Mesothelial cell of epicardium (in vitro differentiated cells): ENCODE results near the gene HLA-DRA. TPM values are rescaled to one million over a fixed set of nuclear protein-coding genes. Genes with fewer than 3 reads are reported as not detected.

Source experiments
- DNase-seq, 2 experiments: peaks; one replicate each; pipeline ENCODE4 v3.0.0; 2021; ENCODE audit warnings: low spot score in 2 of 2; ENCODE audit not compliant: unreplicated experiment in 2 of 2
- H3K27ac Mint-ChIP-seq: 2 replicates; pipeline ENCODE4 v1.8.0; 2021; ENCODE audit warnings: mixed read lengths
- H3K27me3 Mint-ChIP-seq: 2 replicates; pipeline ENCODE4 v1.8.0; 2021; ENCODE audit warnings: low read depth, mixed read lengths
- H3K36me3 Mint-ChIP-seq: 2 replicates; pipeline ENCODE4 v1.8.0; 2021; ENCODE audit warnings: mixed read lengths
- H3K4me1 Mint-ChIP-seq: 2 replicates; pipeline ENCODE4 v1.8.0; 2021; ENCODE audit warnings: mixed read lengths
- H3K4me3 Mint-ChIP-seq: 2 replicates; pipeline ENCODE4 v1.8.0; 2021; ENCODE audit warnings: mild to moderate bottlenecking, moderate library complexity, mixed read lengths
- H3K9me3 Mint-ChIP-seq: 2 replicates; pipeline ENCODE4 v1.8.0; 2021; ENCODE audit warnings: mixed read lengths
- CTCF ChIP-seq: fragments of 200-600 bp; sonication (generic); IDR thresholded peaks from one replicate; pipeline ENCODE4 v1.5.0; 2021; ENCODE audit warnings: antibody characterized with exemption; ENCODE audit not compliant: unreplicated experiment
- total RNA-seq: library from RNA; stranded (reverse); gene quantifications from 3 replicates; pipeline ENCODE4 v1.2.1, GENCODE V29; 2021

HLA-DRA gene
- total RNA-seq, 1 donor from 2014 or later: not detected

DNA sequence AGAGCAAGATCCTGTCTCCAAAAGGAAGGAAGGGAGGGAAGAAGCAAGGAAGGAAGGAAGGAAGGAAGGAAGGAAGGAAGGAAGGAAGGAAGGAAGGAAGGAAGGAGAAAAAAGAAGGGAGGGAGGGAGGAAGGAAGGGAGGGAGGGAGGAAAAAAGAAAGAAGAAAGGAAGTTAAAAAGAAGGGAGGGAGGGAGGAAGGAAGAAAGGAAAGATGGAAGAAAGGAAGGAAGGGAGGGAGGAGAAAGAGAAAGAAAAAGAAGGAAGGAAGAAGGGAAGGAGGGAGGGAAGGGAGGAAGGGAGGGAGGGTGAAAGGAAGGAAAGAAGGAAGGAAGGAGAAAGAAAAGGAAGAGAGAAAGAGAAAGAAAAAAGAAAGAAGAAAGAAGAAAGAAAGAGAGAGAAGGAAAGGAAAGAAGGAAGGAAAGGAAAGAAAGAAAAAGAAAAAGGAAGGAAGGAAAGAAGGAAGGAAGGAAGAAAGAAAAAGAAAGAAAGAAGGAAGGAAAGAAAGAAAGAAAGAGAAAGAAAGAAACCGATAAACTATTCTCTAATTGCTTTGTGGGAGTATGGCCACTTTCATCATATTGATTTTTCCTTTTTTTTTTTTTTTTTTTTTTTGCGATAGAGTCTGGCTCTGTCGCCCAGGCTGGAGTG, 9.5 kb downstream of the HLA-DRA start:
- Mint-ChIP-seq H3K4me3 (no peak overlapping the region), H3K4me1 (no peaks in the 10 kb centered on the region), H3K27me3 (peaks cover 22% of the 10 kb centered on the region), H3K36me3 (peaks cover 4% of the 10 kb centered on the region), H3K27ac (no peak overlapping the region), H3K9me3 (peaks cover 17% of the 10 kb centered on the region)
- DNase-seq: no peak
- TF ChIP-seq CTCF: no peak

GRCh38 chr6:32457054-32457453, 17.4 kb downstream of the HLA-DRA start:
- TF ChIP-seq CTCF: no peak
- Mint-ChIP-seq H3K27ac (no peak overlapping the region), H3K9me3 (peaks cover 17% of the 10 kb centered on the region), H3K4me1 (no peaks in the 10 kb centered on the region), H3K27me3 (peaks cover 14% of the 10 kb centered on the region), H3K4me3 (no peak overlapping the region), H3K36me3 (peaks cover 4% of the 10 kb centered on the region)
- DNase-seq: no peak

DNA sequence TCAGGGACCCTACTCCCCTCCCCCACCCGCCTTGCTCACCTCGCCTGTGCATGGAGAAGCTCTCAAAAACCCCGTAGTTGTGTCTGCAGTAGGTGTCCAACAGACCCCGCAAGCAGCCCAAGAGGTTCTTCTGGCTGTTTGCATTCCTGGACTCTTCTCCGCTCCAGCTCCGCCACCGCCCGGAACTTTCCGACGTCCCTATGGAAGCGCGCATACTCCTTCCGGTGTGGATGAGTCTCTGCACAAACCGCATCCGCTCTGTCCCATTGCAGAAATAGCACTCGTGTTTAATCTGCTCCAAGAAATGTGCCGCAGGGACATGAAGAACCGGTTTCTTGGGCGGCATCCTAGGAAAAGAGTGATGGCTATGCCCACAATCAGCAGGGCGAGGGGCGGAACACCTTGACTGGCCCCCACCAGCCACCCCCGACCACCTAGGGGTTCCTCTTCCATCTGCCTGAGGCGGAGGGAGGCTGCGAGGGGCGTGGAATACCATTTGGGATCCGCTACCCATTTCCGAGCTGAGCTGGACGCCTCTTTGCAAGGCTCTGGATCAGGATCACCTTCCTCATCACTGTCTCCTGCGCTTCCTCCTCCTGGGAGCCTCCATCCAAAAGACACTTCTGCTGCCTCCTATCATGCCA, 20.2 kb downstream of the HLA-DRA start:
- no peak for TF ChIP-seq CTCF
- H3K4me3 Mint-ChIP-seq: no peak overlapping the region
- no peak for DNase-seq
- H3K27ac Mint-ChIP-seq: no peak overlapping the region
- no peaks in the 10 kb centered on the region for H3K36me3 Mint-ChIP-seq
- H3K4me1 Mint-ChIP-seq: no peaks in the 10 kb centered on the region
- H3K27me3 Mint-ChIP-seq: peaks cover 12% of the 10 kb centered on the region
- H3K9me3 Mint-ChIP-seq: peaks cover 6% of the 10 kb centered on the region

DNA sequence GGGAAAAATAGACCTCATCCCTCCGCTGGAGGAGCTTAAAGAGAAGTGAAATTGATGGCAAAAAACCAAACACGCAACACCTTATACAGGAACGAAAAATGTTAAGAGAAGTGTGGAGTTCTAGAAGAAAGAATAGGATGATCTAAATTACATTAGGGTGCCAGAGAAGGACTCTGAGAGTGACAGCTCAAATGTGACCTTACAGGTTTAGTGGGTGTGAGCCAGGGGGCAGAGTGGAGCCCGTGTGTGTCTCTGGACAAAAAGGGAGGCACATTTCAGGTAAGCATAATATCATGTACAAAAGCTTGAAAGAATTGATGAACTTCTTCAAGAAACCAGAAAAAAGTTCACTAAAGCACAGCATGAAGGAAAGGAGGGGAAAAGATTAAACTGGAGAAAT, 20.8 kb downstream of the HLA-DRA start:
- DNase-seq: no peak
- no peak for TF ChIP-seq CTCF
- H3K36me3 Mint-ChIP-seq: no peaks in the 10 kb centered on the region
- H3K4me1 Mint-ChIP-seq: no peaks in the 10 kb centered on the region
- no peak overlapping the region for H3K4me3 Mint-ChIP-seq
- no peak overlapping the region for H3K27ac Mint-ChIP-seq
- H3K9me3 Mint-ChIP-seq: peaks cover 13% of the 10 kb centered on the region
- H3K27me3 Mint-ChIP-seq: peaks cover 14% of the 10 kb centered on the region

GRCh38 chr6:32461493-32461892, 21.8 kb downstream of the HLA-DRA start:
- Mint-ChIP-seq H3K27me3 (peaks cover 14% of the 10 kb centered on the region), H3K4me3 (no peak overlapping the region), H3K27ac (no peak overlapping the region), H3K4me1 (no peaks in the 10 kb centered on the region), H3K9me3 (peaks cover 13% of the 10 kb centered on the region), H3K36me3 (no peaks in the 10 kb centered on the region)
- TF ChIP-seq CTCF: no peak
- no peak for DNase-seq
